Tibial nerve (tissue), 4 donors: ENCODE measurements around the gene PWWP2B. TPM values are rescaled to one million over a fixed set of nuclear protein-coding genes. Genes with fewer than 3 reads are reported as not detected.
A peak's percentile ranks its signal among the peaks of the same experiment; 100 is the strongest.

Experiments used
- DNase-seq, 2 donors: peaks; one replicate each; pipeline ENCODE4 v3.0.0-alpha.2; 2019; ENCODE audit warnings: low spot score in 2 of 2
- H3K27ac ChIP-seq, 4 donors: fragments of 200-600 bp; sonication (generic) in 3 of 4; one replicate each; pipeline ENCODE4 v1.5.1; 2017 to 2019; ENCODE audit warnings: mild to moderate bottlenecking in 1 of 4
- H3K27me3 ChIP-seq, 2 donors: fragments of 200-600 bp; sonication (generic) in 1 of 2; one replicate each; pipeline versions ENCODE4 v1.5.1 to v1.6.0; 2017 to 2019
- H3K36me3 ChIP-seq, 3 donors: fragments of 200-600 bp; sonication (generic); one replicate each; pipeline ENCODE4 v1.5.1; 2018 to 2019
- H3K4me1 ChIP-seq, 4 donors: fragments of 200-600 bp; sonication (generic) in 3 of 4; one replicate each; pipeline ENCODE4 v1.5.1; 2017 to 2019
- H3K4me3 ChIP-seq, 4 donors: fragments of 200-600 bp; sonication (generic) in 3 of 4; one replicate each; pipeline ENCODE4 v1.5.1; 2017 to 2019; ENCODE audit warnings: mild to moderate bottlenecking in 1 of 4, moderate library complexity in 1 of 4
- H3K9me3 ChIP-seq, 4 donors: fragments of 200-600 bp; sonication (generic) in 3 of 4; one replicate each; pipeline ENCODE4 v1.5.1; 2017 to 2019
- CTCF ChIP-seq, 5 experiments: fragments of 200-600 bp in 3 of 5; fragments of 450-650 bp in 2 of 5; sonication (generic) in 3 of 5; IDR thresholded peaks; one replicate each; pipeline ENCODE4 v1.5.1; 2016 to 2019; ENCODE audit warnings: antibody characterized with exemption in 5 of 5, mild to moderate bottlenecking in 3 of 5, moderate library complexity in 2 of 5
- EP300 ChIP-seq, 2 donors: sonication (generic); formaldehyde crosslinking; IDR thresholded peaks; one replicate each; pipeline ENCODE4 v1.6.1; 2017; ENCODE audit warnings: antibody characterized with exemption in 2 of 2, mild to moderate bottlenecking in 1 of 2
- POLR2A ChIP-seq, 2 donors: fragments of 450-650 bp; IDR thresholded peaks; one replicate each; pipeline ENCODE4 v1.6.1; 2017; ENCODE audit warnings: antibody characterized with exemption in 2 of 2, mild to moderate bottlenecking in 2 of 2, moderate library complexity in 2 of 2
- WGBS, 2 donors: methylation state at CpG; one replicate each; pipeline ENCODE4 v1.1.5; 2018; 5-methylcytosine and 5-hydroxymethylcytosine counted together
- total RNA-seq, 4 donors: library from RNA; depleted of rRNA; stranded (reverse); fragments of >200 nt; gene quantifications; one replicate each; pipeline ENCODE4 v1.1.0, GENCODE V29; 2016

PWWP2B gene
- total RNA-seq, 4 donors from 2014 or later, result 12.6 to 23.7 (median 15.1) TPM

GRCh38 chr10:132449811-132450181 is 52.8 kb downstream of the PWWP2B start:
- 68 to 72% methylated on average over 11 of the region's 11 CpGs for WGBS, 2 donors
- no peak for TF ChIP-seq EP300 (IDR thresholded peaks at IDR 0.05)
- no peak for TF ChIP-seq POLR2A (IDR thresholded peaks at IDR 0.05)
- no peak for TF ChIP-seq CTCF (IDR thresholded peaks at IDR 0.05)
- H3K4me3 ChIP-seq, result no peak overlapping the region
- no peaks in the 10 kb centered on the region for H3K27me3 ChIP-seq
- no peaks in the 10 kb centered on the region for H3K9me3 ChIP-seq
- DNase-seq, result no peak
- peaks cover 0 to 54% (median 22%) of the 10 kb centered on the region in 4 donors for H3K4me1 ChIP-seq
- H3K27ac ChIP-seq, result peak overlapping the region in 3 of 4 donors; percentile 22 to 80 (median 73)
- no peaks in the 10 kb centered on the region for H3K36me3 ChIP-seq

DNA sequence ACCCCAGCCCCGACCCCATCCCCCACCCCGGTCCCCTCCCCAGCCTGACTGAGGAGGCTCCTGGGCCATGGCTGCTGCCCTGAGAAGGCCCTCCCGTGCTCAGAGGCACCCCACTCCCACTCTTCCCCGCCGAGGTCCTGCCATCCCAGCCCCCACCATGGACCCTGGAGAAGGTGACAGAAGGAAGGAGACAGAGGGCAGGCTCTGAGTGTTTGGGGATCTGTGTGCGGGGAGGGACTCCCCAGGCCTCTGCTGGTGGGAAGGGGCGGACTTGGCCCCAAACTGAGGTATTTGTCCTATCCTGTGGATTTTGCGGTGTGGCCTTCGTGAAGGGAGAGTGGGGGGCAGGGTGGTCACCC is 53.4 kb downstream of the PWWP2B start:
- Histone ChIP-seq H3K27me3 (no peaks in the 10 kb centered on the region), H3K27ac (peak overlapping the region in 1 of 4 donors; percentile 64), H3K4me3 (no peak overlapping the region), H3K4me1 (peaks cover 0 to 52% (median 22%) of the 10 kb centered on the region in 4 donors), H3K9me3 (no peaks in the 10 kb centered on the region), H3K36me3 (no peaks in the 10 kb centered on the region)
- WGBS, 2 donors, result 77 to 85% methylated on average over 4 to 7 of the region's 9 CpGs
- DNase-seq, result no peak
- TF ChIP-seq EP300 (IDR thresholded peaks at IDR 0.05) (no peak), CTCF (IDR thresholded peaks at IDR 0.05) (no peak), POLR2A (IDR thresholded peaks at IDR 0.05) (no peak)

DNA sequence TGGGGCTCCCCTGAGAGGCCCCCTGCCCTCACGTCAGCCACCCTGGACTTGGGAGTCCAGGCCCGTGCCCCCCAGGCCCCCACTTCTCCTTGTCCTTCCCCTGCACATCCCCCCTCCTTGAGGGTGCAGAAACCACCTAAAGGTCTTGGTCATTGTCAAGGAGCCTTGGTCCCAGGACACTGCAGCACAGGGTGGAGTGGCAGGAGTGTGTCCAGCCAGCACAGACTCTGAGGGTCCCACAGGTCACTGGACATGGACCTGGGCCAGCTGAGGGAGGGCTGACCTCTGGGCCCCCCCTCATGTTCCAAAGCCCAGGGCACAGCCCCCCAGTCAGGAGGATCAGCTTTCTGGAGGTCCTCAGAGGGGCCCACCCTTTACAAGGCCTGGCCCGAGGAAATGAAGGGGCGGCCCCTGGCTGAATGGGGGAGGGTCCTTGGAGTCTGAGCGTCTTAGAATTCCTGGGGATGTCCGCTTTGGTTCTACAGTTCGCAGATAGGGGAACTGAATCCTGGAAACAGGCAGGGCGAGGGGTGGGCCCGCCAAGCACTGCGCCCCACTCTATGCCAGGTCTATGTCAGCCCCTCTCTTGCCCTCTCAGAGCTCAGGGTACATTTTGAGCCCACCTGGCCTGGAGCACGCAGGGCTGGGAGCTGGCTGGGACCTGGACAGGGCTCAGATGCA is 54.0 kb downstream of the PWWP2B start:
- no peaks in the 10 kb centered on the region for H3K36me3 ChIP-seq
- H3K9me3 ChIP-seq, result no peaks in the 10 kb centered on the region
- no peak overlapping the region for H3K4me3 ChIP-seq
- H3K27me3 ChIP-seq, result no peaks in the 10 kb centered on the region
- peak overlapping the region in 1 of 4 donors; percentile 64 for H3K27ac ChIP-seq
- TF ChIP-seq EP300 (IDR thresholded peaks at IDR 0.05) (no peak), CTCF (IDR thresholded peaks at IDR 0.05) (no peak), POLR2A (IDR thresholded peaks at IDR 0.05) (no peak)
- peaks cover 0 to 52% (median 22%) of the 10 kb centered on the region in 4 donors for H3K4me1 ChIP-seq
- no peak for DNase-seq
- 70 to 84% methylated on average over 8 to 11 of the region's 11 CpGs for WGBS, 2 donors

DNA sequence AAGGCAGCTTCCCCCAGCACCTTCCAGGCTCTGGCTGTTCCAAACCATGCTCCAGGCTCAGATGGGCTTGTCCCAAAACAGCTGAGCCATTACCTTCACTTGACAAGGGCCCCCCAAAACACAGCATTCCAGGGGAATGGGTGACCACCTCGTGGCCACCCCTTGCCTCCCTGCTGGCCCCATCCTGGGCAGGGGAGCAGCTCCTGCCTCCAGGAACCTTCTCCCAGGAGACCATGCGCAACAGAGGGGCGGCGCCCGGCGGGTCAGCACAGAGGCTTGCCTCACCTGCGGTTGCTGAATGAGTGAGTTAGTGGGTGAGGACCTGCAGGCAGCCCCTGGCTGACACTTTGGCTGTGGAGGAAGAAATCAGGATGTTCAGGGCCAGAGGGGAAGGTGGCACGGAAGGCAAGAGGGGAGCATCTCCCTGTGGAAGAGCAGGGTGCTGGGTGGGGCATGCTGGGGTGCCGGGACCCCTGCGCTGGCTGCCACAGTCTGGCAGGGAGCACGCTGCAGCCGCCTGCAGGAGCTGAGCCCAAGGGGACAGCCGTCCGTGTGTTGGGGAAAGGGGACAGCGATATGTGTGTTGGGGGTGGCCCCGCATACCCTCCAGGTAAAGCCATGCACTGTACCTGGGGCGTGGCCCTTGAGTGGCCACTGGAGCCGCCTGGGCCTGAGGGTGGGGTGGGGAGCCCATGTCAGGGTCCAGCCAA is 54.7 kb downstream of the PWWP2B start:
- Histone ChIP-seq H3K4me1 (peaks cover 0 to 47% (median 20%) of the 10 kb centered on the region in 4 donors), H3K4me3 (no peak overlapping the region), H3K36me3 (no peaks in the 10 kb centered on the region), H3K27me3 (no peaks in the 10 kb centered on the region), H3K9me3 (no peaks in the 10 kb centered on the region), H3K27ac (peak overlapping the region in 2 of 4 donors; percentile 39 to 64)
- 82 to 88% methylated on average over 11 to 17 of the region's 18 CpGs for WGBS, 2 donors
- DNase-seq, result no peak
- TF ChIP-seq POLR2A (IDR thresholded peaks at IDR 0.05), result no peak
- TF ChIP-seq CTCF (IDR thresholded peaks at IDR 0.05), result no peak
- no peak for TF ChIP-seq EP300 (IDR thresholded peaks at IDR 0.05)

- H3K27ac ChIP-seq, result peak overlapping the region; percentile 37 to 64 (median 42)
- no peak overlapping the region for H3K4me3 ChIP-seq
- no peak for DNase-seq
- no peaks in the 10 kb centered on the region for H3K27me3 ChIP-seq
- H3K36me3 ChIP-seq, result no peaks in the 10 kb centered on the region
- 76 to 87% methylated on average over 6 to 14 of the region's 14 CpGs for WGBS, 2 donors
- TF ChIP-seq CTCF (IDR thresholded peaks at IDR 0.05) (peak in 2 of 5 experiments; percentile 26 to 33), POLR2A (IDR thresholded peaks at IDR 0.05) (no peak), EP300 (IDR thresholded peaks at IDR 0.05) (no peak)
- H3K4me1 ChIP-seq, result peaks cover 0 to 42% (median 15%) of the 10 kb centered on the region in 4 donors
- no peaks in the 10 kb centered on the region for H3K9me3 ChIP-seq
Observed at GRCh38 chr10:132452216-132452650, 55.2 kb downstream of the PWWP2B start.
